Urinary bladder (tissue), 4 donors: ENCODE measurements around the gene KIF13A. TPM values are rescaled to one million over a fixed set of nuclear protein-coding genes. Genes with fewer than 3 reads are reported as not detected.
"Not testable (repeated sequence)": the region's sequence is repeated elsewhere in the genome, so short reads cannot be mapped to it uniquely, and the experiment has no call there.

ENCODE experiments used
- DNase-seq: peaks from one replicate; pipeline ENCODE4 v3.0.0-alpha.2; 2015; ENCODE audit errors: extremely low spot score
- H3K27ac ChIP-seq: one replicate; pipeline ENCODE4 v1.5.1; 2013; ENCODE audit warnings: low read depth, mild to moderate bottlenecking, moderate library complexity
- H3K36me3 ChIP-seq: one replicate; pipeline ENCODE4 v1.6.1; 2013; ENCODE audit warnings: mild to moderate bottlenecking, moderate library complexity; ENCODE audit not compliant: insufficient read depth
- H3K4me1 ChIP-seq: one replicate; pipeline ENCODE4 v1.6.1; 2013; ENCODE audit warnings: mild to moderate bottlenecking, moderate library complexity; ENCODE audit not compliant: insufficient read depth
- H3K4me3 ChIP-seq: one replicate; pipeline ENCODE4 v1.5.1; 2013; ENCODE audit warnings: low read depth, low read length
- WGBS: extraction: QIAGEN DNeasy Blood & Tissue Kit; methylation state at CpG from one replicate; pipeline ENCODE4 v1.1.7; 2013; 5-methylcytosine and 5-hydroxymethylcytosine counted together
- polyA plus RNA-seq: library from polyadenylated mRNA; stranded (reverse); fragments of 200-250 nt; gene quantifications from one replicate; pipeline ENCODE4 v1.2.3, GENCODE V29; 2013
- total RNA-seq: library from RNA; depleted of rRNA; stranded (reverse); fragments of >200 nt; gene quantifications from one replicate; pipeline ENCODE4 v1.2.3, GENCODE V29; 2014
- donor health status: healthy with polysubstance abuse.
- donor health status: healthy.

The KIF13A gene
- total and polyA plus RNA-seq, 2 donors: 41.1 to 64.7 TPM

DNA sequence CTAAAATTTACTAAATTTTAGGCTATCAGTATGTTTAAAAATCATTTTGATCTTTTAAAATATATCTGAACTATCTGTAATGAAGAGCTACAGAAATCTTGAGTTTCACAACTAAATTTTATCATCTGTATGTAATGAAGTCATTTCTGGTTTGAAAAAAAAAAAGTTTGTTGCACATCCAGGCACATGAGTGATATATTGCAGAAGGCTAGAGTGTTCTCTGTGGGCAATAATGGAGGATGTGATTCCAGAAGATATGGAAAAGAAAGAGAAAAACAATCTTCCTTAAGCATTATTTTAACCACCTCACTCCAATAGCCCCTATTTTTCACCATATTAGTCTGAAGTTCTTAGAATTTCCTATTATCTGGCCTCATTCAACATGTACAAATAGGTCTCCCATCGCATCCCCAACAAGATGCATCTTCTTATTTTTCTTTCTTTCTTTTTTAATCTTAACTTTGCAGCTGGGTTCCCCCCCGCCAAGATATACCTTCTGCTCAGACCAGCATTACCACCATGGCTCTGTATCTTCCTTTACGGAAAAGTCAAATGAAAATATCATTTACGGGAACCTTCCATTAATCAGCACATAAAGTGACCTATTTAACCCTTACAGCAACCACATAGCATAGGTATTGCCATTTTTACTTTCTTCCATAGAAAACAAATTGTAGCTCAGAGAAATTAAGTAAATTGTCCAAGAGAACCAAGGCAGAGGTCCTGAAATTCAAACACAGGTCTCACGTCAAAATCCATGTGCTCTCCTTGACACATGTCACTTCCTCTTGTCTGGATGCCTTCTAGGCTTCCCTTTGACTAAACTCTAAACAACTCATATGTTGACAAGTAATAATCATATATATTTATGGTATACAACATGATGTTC lies 116.9 kb downstream of the KIF13A start:
- Histone ChIP-seq H3K4me1 (no peaks in the 10 kb centered on the region), H3K36me3 (no peaks in the 10 kb centered on the region), H3K27ac (peak overlapping the region; percentile 38), H3K4me3 (no peak overlapping the region)
- no peak for DNase-seq
- 88% methylated on average over 5 of the region's 5 CpGs for WGBS

- H3K36me3 ChIP-seq: no peaks in the 10 kb centered on the region
- WGBS: 67% methylated on average over 3 of the region's 3 CpGs
- H3K27ac ChIP-seq: no peak overlapping the region
- no peak overlapping the region for H3K4me3 ChIP-seq
- peaks cover 1% of the 10 kb centered on the region for H3K4me1 ChIP-seq
- DNase-seq: no peak
Measured at GRCh38 chr6:17869753-17870050, 117.7 kb downstream of the KIF13A start.

- H3K4me3 ChIP-seq: no peak overlapping the region
- H3K36me3 ChIP-seq: no peaks in the 10 kb centered on the region
- H3K4me1 ChIP-seq: peaks cover 4% of the 10 kb centered on the region
- DNase-seq: no peak
- no peak overlapping the region for H3K27ac ChIP-seq
- 61% methylated on average over 6 of the region's 6 CpGs for WGBS
Measured at GRCh38 chr6:17869010-17869752, 118.3 kb downstream of the KIF13A start.

- H3K27ac ChIP-seq: no peak overlapping the region
- no peak overlapping the region for H3K4me3 ChIP-seq
- H3K36me3 ChIP-seq: no peaks in the 10 kb centered on the region
- peaks cover 4% of the 10 kb centered on the region for H3K4me1 ChIP-seq
- 22% methylated on average over 1 of the region's 1 CpG for WGBS
- no peak for DNase-seq
Measured at GRCh38 chr6:17867880-17868279, 119.6 kb downstream of the KIF13A start.

GRCh38 chr6:17866876-17867444 lies 120.5 kb downstream of the KIF13A start:
- DNase-seq: no peak
- Histone ChIP-seq H3K4me1 (peaks cover 4% of the 10 kb centered on the region), H3K27ac (no peak overlapping the region), H3K36me3 (no peaks in the 10 kb centered on the region), H3K4me3 (no peak overlapping the region)
- WGBS: 88% methylated on average over 1 of the region's 1 CpG

DNA sequence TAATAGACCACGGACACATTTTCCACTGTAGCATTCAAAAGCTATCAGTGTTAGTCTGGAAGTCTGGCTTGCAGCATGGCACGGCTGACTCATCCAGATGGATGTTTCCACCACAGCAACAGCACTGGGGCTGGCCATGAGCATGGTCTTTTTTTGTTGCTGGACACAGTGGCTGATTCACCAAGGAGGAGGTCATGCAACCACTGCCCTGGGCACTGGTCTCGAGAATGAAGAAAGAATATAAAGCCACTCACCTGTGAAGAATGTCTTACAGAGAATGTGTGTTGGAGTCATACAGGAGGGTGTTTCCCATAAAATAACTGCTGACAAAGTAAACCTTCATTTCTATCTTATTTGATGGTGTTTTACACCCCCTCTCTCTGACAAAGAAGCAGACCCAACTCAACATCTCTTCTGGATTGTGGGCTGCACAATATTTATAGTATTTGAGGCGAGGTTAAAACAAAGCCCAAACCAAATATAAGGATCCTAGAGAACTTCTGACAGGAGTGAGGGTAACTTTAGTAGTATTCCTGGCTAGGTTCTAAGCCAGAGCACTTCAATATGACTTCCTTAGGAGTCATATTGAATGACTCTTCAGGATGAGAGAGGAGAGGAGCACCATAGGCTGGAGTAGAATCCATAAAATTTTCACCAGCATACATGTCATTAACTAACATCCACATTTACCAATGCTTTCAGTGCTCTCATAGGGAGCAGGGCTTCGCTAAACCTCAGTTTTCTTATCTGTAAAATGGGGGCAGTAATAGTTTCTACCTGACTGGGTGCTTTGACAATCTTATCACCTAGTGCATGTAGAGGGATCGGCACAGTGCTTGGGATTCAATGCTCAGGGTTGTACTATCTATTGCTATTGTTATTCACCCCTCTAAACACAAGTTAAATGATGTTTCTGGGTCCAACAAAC lies 121.4 kb downstream of the KIF13A start:
- Histone ChIP-seq H3K4me3 (no peak overlapping the region), H3K36me3 (no peaks in the 10 kb centered on the region), H3K4me1 (peaks cover 4% of the 10 kb centered on the region), H3K27ac (no peak overlapping the region)
- DNase-seq: no peak
- WGBS: 63% methylated on average over 6 of the region's 6 CpGs

DNA sequence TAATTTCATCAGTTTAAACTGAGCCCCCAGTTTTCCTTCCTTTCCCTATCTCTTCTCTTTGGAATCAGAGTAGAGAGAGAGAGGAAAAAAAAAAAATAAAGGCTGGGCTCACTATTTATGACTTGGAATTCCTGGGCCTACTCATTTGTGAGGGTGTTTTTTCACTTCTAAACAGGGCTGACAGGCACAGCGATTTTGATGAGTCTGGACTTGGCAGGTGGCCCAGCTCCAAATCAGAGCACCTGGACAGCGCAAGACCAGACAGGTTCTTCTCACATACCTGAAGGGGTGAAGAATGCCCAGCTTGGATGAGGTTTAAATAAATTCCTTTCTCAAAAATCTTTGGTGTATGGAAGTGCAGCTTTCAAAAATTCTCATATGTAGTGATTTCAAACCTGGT lies 122.2 kb downstream of the KIF13A start:
- no peaks in the 10 kb centered on the region for H3K36me3 ChIP-seq
- H3K4me1 ChIP-seq: peaks cover 4% of the 10 kb centered on the region
- DNase-seq: peak; percentile 59
- H3K4me3 ChIP-seq: no peak overlapping the region
- WGBS: 48% methylated on average over 2 of the region's 2 CpGs
- H3K27ac ChIP-seq: no peak overlapping the region

GRCh38 chr6:17863901-17864754 lies 123.3 kb downstream of the KIF13A start:
- H3K36me3 ChIP-seq: no peaks in the 10 kb centered on the region
- H3K4me3 ChIP-seq: no peak overlapping the region
- 31% methylated on average over 12 of the region's 12 CpGs for WGBS
- H3K27ac ChIP-seq: peak overlapping the region; percentile 62
- peaks cover 4% of the 10 kb centered on the region for H3K4me1 ChIP-seq
- no peak for DNase-seq

- Histone ChIP-seq H3K27ac (no peak overlapping the region), H3K4me3 (no peak overlapping the region), H3K36me3 (no peaks in the 10 kb centered on the region), H3K4me1 (peaks cover 4% of the 10 kb centered on the region)
- 97% methylated on average over 1 of the region's 1 CpG for WGBS
- no peak for DNase-seq
Measured at GRCh38 chr6:17861361-17861760, 126.1 kb downstream of the KIF13A start.

GRCh38 chr6:17859846-17860245 lies 127.6 kb downstream of the KIF13A start:
- Histone ChIP-seq H3K27ac (no peak overlapping the region), H3K4me1 (peaks cover 4% of the 10 kb centered on the region), H3K4me3 (no peak overlapping the region), H3K36me3 (no peaks in the 10 kb centered on the region)
- DNase-seq: no peak
- WGBS: 97% methylated on average over 4 of the region's 4 CpGs

DNA sequence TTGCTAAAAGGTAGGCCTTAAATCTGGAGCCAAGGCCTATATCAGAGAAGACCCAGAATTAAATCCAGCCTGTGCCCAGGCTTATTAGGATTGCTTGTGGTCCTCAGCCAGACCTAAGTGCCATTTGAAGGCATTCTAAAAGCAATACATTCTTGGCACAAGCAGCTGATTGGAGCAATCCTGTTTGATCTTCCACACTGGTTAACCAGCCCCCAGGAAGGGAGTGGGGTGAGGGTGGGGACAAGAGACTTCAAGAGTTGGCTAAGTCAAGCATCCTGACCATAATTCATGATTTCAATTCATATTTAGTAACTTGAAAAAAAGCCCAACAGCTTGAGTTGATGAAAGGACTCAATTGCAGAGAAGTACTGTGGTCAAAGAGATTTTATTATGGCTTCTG lies 128.9 kb downstream of the KIF13A start:
- Histone ChIP-seq H3K27ac (no peak overlapping the region), H3K4me1 (no peaks in the 10 kb centered on the region), H3K36me3 (no peaks in the 10 kb centered on the region), H3K4me3 (no peak overlapping the region)
- no peak for DNase-seq

GRCh38 chr6:17857188-17857587 lies 130.2 kb downstream of the KIF13A start:
- not testable (repeated sequence) for H3K4me3 ChIP-seq, DNase-seq, H3K4me1 ChIP-seq, H3K27ac ChIP-seq, H3K36me3 ChIP-seq
- WGBS: 86% methylated on average over 7 of the region's 7 CpGs
